NOMO-1 treated with DMSO at 0.1 percent for 48 hours (cell line): ENCODE data around the gene ANP32E.
"Not testable (repeated sequence)": the region's sequence is repeated elsewhere in the genome, so short reads cannot be mapped to it uniquely, and the experiment has no call there.

Source experiments
- DNase-seq: peaks from one replicate; lab custom pipeline; 2025; ENCODE audit not compliant: unreplicated experiment; lab: John Stamatoyannopoulos, UW

ANP32E gene

DNA sequence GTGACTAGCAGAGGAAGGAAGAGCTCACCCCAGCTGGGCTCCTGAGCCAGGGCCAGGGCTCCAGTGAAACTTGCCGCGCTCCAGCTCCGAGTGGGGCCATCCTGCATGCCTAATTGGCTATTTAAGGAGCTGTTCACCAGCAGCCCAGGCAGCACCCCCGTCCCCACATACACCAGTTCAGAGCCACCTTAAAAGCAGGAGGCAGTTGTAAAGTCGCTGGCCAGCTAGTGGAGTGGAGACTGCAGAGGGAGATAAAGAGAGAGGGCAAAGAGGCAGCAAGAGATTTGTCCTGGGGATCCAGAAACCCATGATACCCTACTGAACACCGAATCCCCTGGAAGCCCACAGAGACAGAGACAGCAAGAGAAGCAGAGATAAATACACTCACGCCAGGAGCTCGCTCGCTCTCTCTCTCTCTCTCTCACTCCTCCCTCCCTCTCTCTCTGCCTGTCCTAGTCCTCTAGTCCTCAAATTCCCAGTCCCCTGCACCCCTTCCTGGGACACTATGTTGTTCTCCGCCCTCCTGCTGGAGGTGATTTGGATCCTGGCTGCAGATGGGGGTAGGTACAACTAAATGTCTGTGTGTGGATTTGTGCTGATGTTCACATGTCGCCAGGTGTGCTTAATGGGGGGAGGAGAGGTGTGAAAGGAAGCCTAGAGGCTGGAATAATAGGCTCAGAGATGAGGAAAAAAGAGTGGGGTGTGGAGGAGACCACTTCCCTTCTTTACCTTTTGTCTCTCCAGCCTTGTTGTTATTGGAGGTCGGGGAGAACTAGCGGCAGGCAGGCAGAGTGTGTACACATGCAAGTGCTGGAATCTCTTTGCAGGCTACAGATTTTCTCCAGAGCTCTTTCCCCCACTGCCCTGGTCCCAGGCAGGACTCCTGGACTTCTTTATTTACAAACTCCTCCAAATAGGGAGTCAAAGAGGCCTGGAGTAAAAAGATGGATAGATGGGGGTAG, 22.0 kb upstream of the ANP32E start, which contains the start of gene CA14:
TSS of gene CA14 (plus strand) at position 151 of the 962 bp plus-strand sequence. CDS start at position 506, 355 bp downstream.
- no peak for DNase-seq

DNA sequence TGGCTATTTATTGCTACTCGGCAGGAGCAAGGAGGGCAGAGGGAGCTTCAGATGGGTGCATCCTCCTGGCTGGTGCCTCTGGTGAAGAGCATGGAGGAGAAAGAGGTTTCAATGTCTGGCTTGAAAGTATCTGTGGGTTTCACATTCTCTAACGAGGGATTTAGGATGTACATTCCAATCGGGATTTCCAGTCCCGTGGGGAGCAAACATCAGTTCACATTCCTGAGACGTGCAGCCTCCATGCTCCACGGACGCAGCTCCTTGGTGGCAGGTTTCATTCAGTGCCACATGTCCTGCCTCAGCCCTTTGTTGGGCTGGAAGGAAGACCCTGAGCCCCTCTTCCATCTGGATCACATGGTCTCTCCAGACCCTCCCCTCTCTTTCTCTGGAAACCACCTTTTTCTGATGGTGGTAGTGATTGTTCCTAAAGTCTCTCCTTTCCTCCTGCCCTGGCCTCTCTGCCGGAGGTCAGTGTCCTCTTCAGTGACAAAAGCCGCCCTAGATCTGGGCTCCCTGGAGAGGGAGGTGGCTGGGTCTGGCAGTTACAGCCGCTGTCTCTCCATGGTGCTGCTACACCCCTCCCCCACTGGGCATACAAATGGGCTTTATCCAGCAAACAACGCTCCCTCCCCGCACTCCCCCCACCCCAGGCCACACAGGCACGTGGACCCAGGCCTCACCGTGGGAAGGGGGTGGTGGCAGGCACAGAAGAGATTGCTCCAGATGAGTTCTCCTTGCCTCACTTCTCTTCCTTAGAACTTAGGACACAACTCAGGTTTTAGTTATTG, 20.8 kb upstream of the ANP32E start:
- no peak for DNase-seq

DNA sequence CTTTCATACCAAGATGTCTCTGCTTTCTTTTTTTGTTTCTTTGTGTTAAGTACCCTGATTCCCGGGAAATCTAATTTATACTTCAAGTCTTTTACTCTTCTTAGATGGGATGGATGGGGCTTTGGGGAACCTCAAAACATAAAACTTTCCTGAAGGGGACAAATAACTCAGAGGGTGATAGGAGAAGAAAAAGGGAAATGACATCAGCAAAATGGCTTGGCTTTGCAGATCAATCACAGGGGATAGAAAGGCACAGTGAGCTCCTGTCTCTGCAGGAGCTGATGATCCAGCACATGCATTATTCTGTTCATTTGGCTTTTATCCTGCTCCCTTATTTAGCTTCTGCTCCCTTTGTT, 20.3 kb upstream of the ANP32E start:
- no peak for DNase-seq

DNA sequence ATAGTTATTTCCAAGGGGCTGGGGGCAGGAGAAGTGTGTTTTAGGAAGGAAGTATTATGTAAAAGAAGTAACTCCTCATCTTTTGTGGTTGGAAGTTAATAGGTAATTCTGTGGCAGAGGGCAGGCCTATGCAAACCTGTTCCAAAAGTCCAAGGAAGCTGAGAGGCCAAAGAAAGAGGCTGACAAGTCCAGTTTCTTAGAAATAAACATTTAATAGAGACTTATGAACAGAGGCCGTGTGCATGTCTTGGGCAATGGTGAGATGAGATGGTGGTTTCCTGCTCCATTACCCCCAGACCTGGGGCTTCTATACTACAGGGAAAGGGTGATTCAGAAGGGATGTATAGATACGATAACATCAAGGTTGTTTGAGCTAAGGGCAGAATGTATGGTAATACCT, 14.0 kb upstream of the ANP32E start:
- no peak for DNase-seq

DNA sequence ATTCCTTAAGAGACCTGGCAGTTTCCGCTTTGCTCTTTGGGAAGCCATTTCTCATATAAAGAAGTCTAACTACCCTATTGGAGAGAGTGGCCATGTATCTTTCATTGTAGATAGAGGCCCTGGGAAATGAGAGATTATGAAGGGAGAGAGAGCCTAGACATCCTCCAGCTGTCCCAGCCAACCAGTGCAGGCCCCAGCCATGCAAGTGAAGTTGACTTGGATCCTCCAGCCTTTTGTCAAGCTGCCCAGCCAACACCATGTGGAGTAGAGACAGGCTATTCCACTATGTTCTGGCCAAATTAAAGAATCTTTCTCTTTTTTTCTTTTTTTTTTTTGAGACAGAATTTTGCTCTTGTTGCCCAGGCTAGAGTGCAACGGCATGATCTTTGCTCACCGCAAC, 7.1 kb upstream of the ANP32E start:
- no peak for DNase-seq

DNA sequence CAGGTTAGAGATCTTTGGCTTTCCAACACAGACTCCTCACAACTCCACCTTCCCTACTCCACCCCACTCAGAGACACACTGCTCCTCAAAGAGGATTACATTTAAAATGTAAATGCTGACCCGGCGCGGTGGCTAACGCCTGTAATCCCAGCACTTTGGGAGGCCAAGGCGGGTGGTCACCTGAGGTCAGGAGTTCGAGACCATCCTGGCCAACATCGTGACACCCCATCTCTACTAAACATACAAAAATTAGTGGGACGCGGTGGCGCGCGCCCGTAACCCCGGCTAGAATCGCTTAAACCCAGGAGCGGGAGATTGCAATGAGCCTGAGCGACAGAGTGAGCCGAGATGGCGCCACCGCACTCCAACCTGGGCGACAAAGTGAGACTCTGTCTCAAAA, 1.8 kb upstream of the ANP32E start:
- DNase-seq: no peak

DNA sequence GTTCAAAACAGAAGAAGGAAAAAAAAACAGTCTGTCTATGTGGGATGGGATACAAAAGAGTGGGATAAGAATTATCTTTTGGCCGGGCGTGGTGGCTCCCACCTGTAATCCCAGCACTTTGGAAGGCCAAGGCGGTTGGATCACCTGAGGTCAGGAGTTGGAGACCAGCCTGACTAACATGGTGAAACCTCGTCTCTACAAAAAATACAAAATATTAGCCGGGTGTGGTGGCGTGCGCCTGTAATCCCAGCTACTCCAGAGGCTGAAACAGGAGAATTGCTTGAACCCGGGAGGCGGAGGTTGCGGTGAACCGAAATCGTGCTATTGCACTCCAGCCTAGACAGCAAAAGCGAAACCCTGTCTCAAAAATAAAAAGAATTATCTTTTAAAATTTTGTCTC, 1.3 kb upstream of the ANP32E start:
- not testable (repeated sequence) for DNase-seq

DNA sequence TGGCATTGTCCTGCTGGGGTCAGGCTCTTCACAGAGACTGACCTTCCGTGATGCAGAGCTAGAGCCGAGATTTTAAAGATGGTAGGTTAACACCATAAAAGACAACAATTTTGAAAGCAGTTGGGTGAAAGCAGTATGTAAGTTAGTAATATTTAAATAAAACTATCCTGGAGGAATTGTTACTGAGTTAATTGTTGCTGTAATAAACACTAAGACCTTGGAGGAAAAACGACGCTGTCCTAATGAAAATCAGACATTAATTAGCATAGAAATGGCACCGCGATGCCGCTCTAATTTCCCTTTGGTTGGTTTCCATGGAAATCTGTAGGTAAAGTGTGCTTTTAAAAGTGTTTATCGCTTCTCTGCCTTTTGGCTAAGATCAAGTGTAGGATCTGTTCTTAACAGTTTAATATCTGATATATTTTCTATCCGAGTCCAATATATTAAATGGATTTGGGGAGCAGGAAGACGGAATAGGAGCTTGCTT, 745 bp upstream of the ANP32E start:
- DNase-seq: no peak

DNA sequence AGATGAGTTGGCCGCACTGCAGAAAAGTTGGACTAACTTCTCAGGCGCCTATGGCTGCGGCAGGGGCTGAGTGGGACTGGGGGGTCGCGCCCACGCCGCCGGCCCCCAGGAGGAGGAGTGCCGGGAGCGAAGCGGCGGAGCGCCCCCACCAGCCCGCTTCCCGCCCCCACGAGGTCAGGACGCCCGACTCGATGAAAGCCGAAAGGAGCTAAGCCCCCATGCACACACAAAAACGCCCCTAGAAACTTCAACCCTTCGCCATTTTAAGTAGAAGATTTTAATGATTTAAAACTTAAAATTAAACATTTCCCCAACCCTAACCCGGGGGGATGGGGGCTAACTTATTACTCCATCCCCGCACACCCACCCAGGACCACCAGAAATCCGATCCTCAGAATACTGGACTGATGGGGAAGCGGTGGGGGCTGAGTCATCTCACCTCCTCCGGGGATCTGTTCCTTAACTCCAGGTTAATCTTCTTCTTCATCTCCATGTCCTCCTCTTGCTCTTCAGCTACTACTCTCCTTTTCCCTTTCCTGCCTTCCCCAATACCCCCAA, 539 bp downstream of the ANP32E start:
- peak; percentile 9 for DNase-seq

DNA sequence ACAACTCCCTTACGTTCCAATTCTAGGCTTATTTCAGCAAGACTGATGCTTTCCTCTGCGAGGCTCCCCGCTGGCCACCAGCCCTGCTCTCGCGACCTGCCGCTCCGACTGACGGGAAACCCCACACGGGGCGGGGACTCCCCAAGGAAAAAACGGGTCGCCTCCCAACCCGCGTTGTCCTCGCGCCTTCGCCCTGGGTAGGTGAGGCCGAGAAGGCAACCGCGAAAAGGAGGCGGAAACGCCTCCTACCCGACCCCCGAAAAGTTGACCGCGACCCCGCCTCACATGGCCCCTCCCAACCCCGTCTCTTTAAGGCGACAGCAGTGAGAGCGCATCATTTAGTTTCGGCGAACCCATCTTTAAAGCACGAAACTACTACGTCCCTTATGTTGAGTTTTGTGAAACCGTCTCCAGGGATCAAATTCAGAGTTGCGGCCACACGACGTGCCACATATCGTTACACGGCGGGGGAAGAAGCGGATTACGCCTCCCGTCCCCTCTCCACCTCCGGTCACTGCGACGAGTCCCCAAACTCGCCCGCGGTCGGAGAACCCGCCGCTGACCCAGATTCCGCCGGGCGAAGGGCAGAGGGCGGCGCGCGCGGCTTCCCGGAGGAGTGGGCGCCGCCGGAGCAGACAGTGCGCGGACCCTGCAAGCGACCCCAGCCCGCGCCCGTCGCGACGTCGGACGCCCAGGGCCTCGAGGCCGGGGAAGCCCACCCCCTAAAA, 1.2 kb downstream of the ANP32E start:
- peak; percentile 78 for DNase-seq

DNA sequence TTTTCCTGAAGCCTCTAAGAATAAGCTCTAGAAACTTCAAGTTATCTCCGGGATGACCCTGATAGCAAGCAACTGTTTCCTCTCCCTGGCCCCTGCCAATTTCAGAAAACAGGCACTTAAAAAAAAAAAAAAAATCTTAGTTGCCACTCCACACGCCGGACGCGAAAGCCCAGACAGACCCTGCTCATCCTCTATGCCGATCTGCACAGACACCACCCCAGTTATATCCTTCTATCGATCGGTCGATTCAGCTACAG, 1.7 kb downstream of the ANP32E start:
- no peak for DNase-seq

DNA sequence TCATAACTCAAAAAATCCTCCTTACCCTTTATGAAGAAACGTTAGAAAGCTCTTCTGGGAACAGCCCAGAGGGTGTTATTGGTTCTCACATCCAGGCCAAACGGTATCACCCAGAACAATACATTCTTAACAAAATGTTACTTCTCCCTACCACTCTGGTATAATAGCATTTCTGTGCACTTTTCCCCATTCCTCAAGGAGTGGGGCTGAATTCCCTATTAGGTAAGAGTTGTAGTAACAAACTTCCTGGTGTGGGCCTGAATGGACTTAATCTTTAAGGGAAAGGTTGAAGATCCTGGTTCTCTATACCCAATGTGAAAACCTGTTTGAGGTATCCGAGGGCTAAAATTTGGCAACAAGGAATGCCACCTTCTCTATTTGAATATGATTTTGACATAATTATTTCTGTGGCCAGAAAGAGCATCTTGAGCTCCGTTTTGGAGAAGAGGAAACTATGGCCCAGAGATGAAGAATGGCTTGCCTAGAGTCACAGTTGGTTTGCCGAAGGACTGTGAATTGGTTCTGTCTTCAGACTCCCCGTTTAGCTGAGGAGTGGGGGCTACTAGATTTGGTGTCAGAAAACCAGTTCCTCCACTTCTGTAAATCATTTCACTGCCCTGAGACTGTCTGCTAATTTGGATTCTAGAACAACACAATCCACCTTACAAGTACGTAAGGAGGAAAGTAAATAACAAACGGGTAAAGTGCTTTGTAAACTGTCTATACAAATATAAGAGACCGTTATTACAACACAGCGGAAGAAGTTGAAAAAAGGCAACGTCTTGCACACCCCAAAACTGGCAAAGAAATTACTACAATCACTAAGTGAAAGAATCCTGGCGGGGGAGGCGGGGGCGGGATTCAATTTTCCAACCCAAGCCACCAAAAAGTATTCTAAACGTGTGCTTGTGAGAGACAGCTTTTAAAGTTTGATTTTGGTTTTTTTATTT, 2.3 kb downstream of the ANP32E start:
- DNase-seq: peak; percentile 76

DNA sequence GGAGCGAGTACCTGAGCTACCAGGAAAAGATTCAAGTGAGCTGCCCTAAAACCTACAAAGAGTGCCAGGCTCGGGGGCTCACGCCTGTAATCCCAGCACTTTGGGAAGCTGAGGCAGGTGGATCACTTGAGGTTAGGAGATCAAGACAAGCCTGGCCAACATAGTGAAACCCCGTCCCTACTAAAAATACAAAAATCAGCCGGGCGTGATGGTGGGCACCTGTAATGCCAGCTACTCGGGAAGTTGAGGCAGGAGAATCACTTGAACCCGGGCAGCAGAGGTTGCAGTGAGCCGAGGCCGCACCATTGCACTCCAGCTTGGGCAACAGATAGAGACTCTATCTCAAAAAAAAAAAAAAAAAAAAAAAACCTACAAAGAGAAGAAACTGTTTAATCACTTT, 3.0 kb downstream of the ANP32E start:
- DNase-seq: not testable (repeated sequence)

DNA sequence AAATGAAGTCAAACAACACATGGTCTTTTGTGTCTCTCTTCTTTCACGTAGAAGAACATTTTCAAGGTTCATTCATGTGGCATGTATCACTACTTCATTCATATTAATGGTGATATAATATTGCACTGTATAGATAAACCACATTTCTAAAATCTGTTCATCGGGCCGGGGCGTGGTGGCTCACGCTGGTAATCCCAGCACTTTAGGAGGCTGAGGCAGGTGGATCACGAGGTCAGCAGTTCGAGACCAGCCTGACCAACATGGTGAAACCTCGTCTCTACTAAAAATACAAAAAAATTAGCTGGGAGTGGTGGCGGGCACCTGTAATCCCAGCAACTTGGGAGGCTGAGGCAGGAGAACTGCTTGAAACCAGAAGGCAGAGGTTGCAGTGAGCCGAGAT, 7.7 kb downstream of the ANP32E start:
- DNase-seq: not testable (repeated sequence)

DNA sequence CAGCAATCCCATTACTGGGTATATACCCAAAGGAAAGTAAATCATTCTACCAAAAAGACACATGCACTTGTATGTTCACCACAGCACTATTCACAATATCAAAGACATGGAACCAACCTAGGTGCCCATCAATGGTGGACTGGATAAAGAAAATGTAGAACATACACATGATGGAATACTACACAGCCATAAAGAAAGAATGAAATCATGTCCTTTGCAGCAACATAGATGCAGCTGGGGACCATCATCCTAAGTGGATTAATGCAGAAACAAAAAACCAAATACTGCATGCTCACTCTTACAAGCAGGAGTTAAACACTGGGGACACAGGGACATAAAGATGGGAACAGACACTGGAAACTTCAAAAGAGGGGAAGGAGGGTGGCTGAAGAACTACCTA, 8.7 kb downstream of the ANP32E start:
- DNase-seq: no peak

DNA sequence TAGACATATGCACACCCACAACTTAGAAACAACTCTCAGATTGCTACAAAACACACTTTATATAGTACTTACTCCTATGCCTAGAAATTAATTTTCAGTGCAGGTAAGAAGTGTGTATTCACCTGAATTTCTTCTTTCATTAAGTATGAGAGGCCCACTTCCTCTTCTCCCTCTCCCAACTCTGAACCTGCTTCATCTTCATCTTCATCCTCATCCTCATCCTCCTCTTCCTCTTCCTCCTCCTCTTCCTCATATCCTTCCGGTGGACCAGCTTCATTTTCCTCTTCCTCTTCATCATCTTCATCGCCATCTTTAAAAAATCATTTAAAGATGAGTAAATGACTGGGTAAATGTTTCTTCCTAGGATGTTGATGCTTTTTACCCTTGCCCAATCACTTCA, 9.4 kb downstream of the ANP32E start:
- DNase-seq: no peak

DNA sequence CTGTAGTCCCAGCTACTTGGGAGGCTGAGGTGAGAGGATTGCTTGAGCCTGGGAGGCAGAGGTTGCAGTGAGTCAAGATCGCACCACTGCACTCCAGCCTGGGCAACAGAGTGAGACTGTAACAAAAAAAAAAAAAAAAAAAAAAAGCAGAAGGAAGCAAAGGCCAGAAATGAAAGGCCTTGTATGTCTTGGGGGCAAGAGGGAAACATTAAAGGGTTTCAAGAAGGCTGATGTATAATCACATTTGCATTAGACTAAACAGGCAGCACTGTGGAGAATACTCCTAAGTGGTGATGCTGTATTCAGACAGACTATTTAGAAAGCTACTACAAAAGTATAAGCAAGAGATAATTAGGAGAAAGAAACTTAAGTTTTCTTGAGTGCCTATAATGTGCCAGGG, 10.4 kb downstream of the ANP32E start:
- no peak for DNase-seq

DNA sequence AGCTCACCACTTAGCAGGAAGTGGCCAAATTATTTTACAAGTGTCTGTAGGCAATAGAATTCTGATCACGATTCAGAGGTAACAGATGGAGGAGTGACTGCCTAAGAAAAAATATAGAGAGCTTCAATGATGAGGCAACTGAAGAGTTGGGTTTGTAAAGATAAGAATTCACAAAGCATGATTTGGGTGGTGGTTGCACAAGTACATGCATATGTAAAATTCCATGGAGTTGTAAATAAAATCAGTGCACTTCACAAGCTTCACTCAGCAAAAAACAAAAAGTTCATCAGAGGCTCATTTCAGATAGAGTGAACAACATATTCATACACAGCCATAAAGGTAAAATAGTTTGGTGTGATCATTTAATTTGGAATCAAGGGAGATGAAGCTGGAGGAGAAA, 10.9 kb downstream of the ANP32E start:
- DNase-seq: no peak

DNA sequence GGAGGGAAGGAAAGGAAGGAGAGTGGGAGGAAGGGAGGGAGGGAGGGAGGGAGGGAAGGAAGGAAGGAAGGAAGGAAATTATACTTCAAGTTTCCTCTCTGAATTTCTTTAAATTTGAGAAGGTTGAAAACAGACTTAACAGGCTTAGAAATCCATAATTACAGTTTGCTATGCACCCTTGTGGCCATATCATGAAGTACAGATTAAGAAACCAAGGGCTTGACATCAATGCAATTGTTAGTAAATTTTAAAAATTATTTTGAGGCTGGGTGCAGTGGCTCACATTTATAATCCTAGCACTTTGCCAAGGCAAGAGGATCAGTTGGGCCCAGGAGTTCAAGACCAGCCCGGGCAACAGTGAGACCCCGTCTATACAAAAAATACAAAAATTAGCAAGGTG, 14.4 kb downstream of the ANP32E start:
- peak; percentile 6 for DNase-seq

DNA sequence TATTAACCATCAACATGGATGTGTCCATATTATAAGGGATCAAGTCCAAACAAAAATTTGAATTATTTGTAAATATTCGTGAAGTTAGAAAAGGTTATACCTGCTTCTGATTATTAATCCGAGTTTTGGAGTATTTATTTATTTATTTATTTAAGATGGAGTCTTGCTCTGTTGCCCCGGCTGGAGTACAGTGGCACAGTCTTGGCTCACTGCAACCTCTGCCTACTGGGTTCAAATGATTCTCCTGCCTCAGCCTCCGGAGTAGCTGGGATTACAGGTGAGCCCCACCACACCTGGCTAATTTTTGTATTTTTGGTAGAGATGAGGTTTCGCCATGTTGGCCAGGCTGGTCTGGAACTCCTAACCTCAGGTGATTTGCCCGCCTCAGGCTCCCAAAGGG, 20.1 kb downstream of the ANP32E start:
- DNase-seq: not testable (repeated sequence)
